HEK293 (cell line): ENCODE data around the gene NECAB3.

Experiments
- GLI2 ChIP-seq: fragments of 450-650 bp; formaldehyde crosslinking; IDR thresholded peaks from 2 replicates; pipeline ENCODE4; 2017; ENCODE audit warnings: missing biosample characterization, missing genetic modification characterization, low read depth, borderline replicate concordance
- OSR2 ChIP-seq: fragments of 450-650 bp; formaldehyde crosslinking; IDR thresholded peaks from 2 replicates; pipeline ENCODE4 v1.5.1; 2016; ENCODE audit warnings: missing biosample characterization, missing genetic modification characterization
- OVOL3 ChIP-seq: fragments of 450-650 bp; formaldehyde crosslinking; IDR thresholded peaks from 2 replicates; pipeline ENCODE4 v1.5.1; 2016; ENCODE audit warnings: missing biosample characterization, missing genetic modification characterization
- PRDM1 ChIP-seq: fragments of 450-650 bp; formaldehyde crosslinking; IDR thresholded peaks from 2 replicates; pipeline ENCODE4; 2016; ENCODE audit warnings: missing biosample characterization, missing genetic modification characterization
- RBAK ChIP-seq: fragments of 450-650 bp; formaldehyde crosslinking; IDR thresholded peaks from 2 replicates; pipeline ENCODE4 v1.5.1; 2016; ENCODE audit warnings: missing biosample characterization, missing genetic modification characterization
- SALL2 ChIP-seq: fragments of 450-650 bp; formaldehyde crosslinking; IDR thresholded peaks from 2 replicates; pipeline ENCODE4 v1.5.0; 2017; ENCODE audit warnings: missing biosample characterization, mild to moderate bottlenecking, missing genetic modification characterization, borderline replicate concordance
- SP2 ChIP-seq: fragments of 450-650 bp; formaldehyde crosslinking; IDR thresholded peaks from 2 replicates; pipeline ENCODE4 v1.5.1; 2016; ENCODE audit warnings: missing biosample characterization, missing genetic modification characterization
- ZEB2 ChIP-seq: fragments of 450-650 bp; formaldehyde crosslinking; IDR thresholded peaks from 2 replicates; pipeline ENCODE4 v1.5.1; 2016; ENCODE audit warnings: missing biosample characterization, missing genetic modification characterization
- ZNF146 ChIP-seq: fragments of 450-650 bp; formaldehyde crosslinking; IDR thresholded peaks from 2 replicates; pipeline ENCODE4 v1.5.1; 2016; ENCODE audit warnings: missing biosample characterization, missing genetic modification characterization
- ZNF184 ChIP-seq: fragments of 450-650 bp; IDR thresholded peaks from 2 replicates; pipeline ENCODE4 v1.5.1; 2018; ENCODE audit warnings: missing biosample characterization, mild to moderate bottlenecking, missing genetic modification characterization
- ZNF19 ChIP-seq: fragments of 450-650 bp; formaldehyde crosslinking; IDR thresholded peaks from 2 replicates; pipeline ENCODE4; 2016; ENCODE audit warnings: missing biosample characterization, missing genetic modification characterization, low read depth
- ZNF223 ChIP-seq: fragments of 450-650 bp; formaldehyde crosslinking; IDR thresholded peaks from 2 replicates; pipeline ENCODE4 v1.5.1; 2016; ENCODE audit warnings: missing biosample characterization, missing genetic modification characterization
- ZNF23 ChIP-seq: fragments of 450-650 bp; formaldehyde crosslinking; IDR thresholded peaks from 2 replicates; pipeline ENCODE4 v1.5.1; 2016; ENCODE audit warnings: missing biosample characterization, missing genetic modification characterization, borderline replicate concordance
- ZNF239 ChIP-seq: fragments of 450-650 bp; formaldehyde crosslinking; IDR thresholded peaks from 2 replicates; pipeline ENCODE4 v1.5.1; 2016; ENCODE audit warnings: missing biosample characterization, missing genetic modification characterization
- ZNF311 ChIP-seq: fragments of 450-650 bp; formaldehyde crosslinking; IDR thresholded peaks from 2 replicates; pipeline ENCODE4 v1.5.1; 2017; ENCODE audit warnings: missing biosample characterization, missing genetic modification characterization, borderline replicate concordance
- ZNF394 ChIP-seq: fragments of 450-650 bp; formaldehyde crosslinking; IDR thresholded peaks from 2 replicates; pipeline ENCODE4 v1.5.1; 2016; ENCODE audit warnings: missing biosample characterization, missing genetic modification characterization, mild to moderate bottlenecking, moderate library complexity, borderline replicate concordance
- ZNF426 ChIP-seq: fragments of 450-650 bp; formaldehyde crosslinking; IDR thresholded peaks from 2 replicates; pipeline ENCODE4 v1.5.1; 2017; ENCODE audit warnings: missing biosample characterization, missing genetic modification characterization, mild to moderate bottlenecking, inconsistent platforms, moderate library complexity
- ZNF510 ChIP-seq: fragments of 450-650 bp; formaldehyde crosslinking; IDR thresholded peaks from 2 replicates; pipeline ENCODE4 v1.5.1; 2018; ENCODE audit warnings: mild to moderate bottlenecking, missing genetic modification characterization, missing biosample characterization; ENCODE audit not compliant: insufficient replicate concordance
- ZNF629 ChIP-seq: fragments of 450-650 bp; formaldehyde crosslinking; IDR thresholded peaks from 2 replicates; pipeline ENCODE4 v1.5.1; 2017; ENCODE audit warnings: missing biosample characterization, missing genetic modification characterization
- ZNF654 ChIP-seq: fragments of 450-650 bp; formaldehyde crosslinking; IDR thresholded peaks from 2 replicates; pipeline ENCODE4 v1.5.1; 2016; ENCODE audit warnings: low read depth, missing biosample characterization, missing genetic modification characterization
- ZNF670 ChIP-seq: fragments of 450-650 bp; formaldehyde crosslinking; IDR thresholded peaks from 2 replicates; pipeline ENCODE4 v1.5.1; 2016; ENCODE audit warnings: missing biosample characterization, missing genetic modification characterization, low read depth
- ZNF701 ChIP-seq: fragments of 450-650 bp; formaldehyde crosslinking; IDR thresholded peaks from 2 replicates; pipeline ENCODE4 v1.5.1; 2016; ENCODE audit warnings: missing biosample characterization, missing genetic modification characterization
- ZNF76 ChIP-seq: fragments of 450-650 bp; formaldehyde crosslinking; IDR thresholded peaks from 2 replicates; pipeline ENCODE4; 2016; ENCODE audit warnings: low read depth, missing biosample characterization, missing genetic modification characterization, borderline replicate concordance
- ZNF768 ChIP-seq: fragments of 450-650 bp; formaldehyde crosslinking; IDR thresholded peaks from 2 replicates; pipeline ENCODE4 v1.5.1; 2018; ENCODE audit warnings: missing biosample characterization, mild to moderate bottlenecking, missing genetic modification characterization
- ZNF785 ChIP-seq: fragments of 450-650 bp; formaldehyde crosslinking; IDR thresholded peaks from 2 replicates; pipeline ENCODE4 v1.5.1; 2016; ENCODE audit warnings: missing biosample characterization, missing genetic modification characterization
- ZSCAN30 ChIP-seq: fragments of 450-650 bp; IDR thresholded peaks from 2 replicates; pipeline ENCODE4 v1.5.1; 2018; ENCODE audit warnings: missing biosample characterization, mild to moderate bottlenecking, missing genetic modification characterization, moderate library complexity
- TF ChIP-seq, protein P1 (sequence below): fragments of 450-650 bp; formaldehyde crosslinking; IDR thresholded peaks from 2 replicates; pipeline ENCODE4 v1.5.1; 2016; ENCODE audit warnings: missing biosample characterization, missing genetic modification characterization
- TF ChIP-seq, protein P2 (sequence below): fragments of 450-650 bp; formaldehyde crosslinking; IDR thresholded peaks from 2 replicates; pipeline ENCODE4 v1.5.1; 2017; ENCODE audit warnings: missing biosample characterization, missing genetic modification characterization
- TF ChIP-seq, protein P3 (sequence below): fragments of 450-650 bp; formaldehyde crosslinking; IDR thresholded peaks from 2 replicates; pipeline ENCODE4 v1.5.1; 2016; ENCODE audit warnings: missing biosample characterization, missing genetic modification characterization
- TF ChIP-seq, protein P4 (sequence below): fragments of 450-650 bp; formaldehyde crosslinking; IDR thresholded peaks from 2 replicates; pipeline ENCODE4 v1.5.1; 2016; ENCODE audit warnings: missing biosample characterization, missing genetic modification characterization
- TF ChIP-seq, protein P5 (sequence below): fragments of 450-650 bp; formaldehyde crosslinking; IDR thresholded peaks from 2 replicates; pipeline ENCODE4 v1.5.1; 2017; ENCODE audit warnings: missing biosample characterization, mild to moderate bottlenecking, missing genetic modification characterization, moderate library complexity

NECAB3 gene

DNA sequence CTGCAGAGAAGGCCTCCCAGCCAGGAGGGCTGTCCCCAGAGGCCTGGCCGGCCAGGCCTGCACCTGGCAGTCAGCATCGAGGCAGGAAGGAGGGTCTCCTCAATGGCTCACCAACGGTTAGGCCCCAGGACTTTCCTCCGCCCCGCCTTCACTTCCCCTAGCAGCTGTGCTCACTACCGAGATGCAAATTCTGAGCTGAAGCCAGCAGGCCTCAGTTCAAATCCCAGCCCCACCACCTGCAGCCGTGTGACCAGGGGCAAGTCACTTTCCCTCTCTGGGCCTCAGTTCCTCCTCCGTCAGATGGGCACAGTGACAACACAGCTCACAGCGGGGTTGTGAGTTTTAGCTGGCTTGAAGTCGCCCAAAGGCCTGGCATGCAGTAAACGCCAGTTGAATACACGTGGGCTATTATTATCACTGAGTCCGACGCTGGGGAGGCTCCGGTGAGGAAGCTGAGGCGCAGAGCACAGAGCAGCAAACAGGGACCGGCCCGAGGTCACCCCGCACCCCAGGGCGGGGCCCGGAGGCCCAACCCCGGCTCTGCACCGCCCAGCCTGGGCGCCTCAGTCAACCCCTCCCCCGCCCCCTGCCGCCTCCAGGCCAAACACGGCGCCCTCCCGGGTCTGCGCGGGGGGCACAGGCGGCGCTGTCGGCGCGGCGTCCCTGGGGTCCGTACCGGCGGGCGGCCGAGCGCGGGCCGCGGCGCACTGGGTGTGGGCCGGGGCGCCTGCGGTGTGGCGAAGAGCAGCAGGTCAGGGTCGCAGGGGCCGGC is 11.3 kb upstream of the NECAB3 start (continued):
- TF ChIP-seq, protein P1, sequence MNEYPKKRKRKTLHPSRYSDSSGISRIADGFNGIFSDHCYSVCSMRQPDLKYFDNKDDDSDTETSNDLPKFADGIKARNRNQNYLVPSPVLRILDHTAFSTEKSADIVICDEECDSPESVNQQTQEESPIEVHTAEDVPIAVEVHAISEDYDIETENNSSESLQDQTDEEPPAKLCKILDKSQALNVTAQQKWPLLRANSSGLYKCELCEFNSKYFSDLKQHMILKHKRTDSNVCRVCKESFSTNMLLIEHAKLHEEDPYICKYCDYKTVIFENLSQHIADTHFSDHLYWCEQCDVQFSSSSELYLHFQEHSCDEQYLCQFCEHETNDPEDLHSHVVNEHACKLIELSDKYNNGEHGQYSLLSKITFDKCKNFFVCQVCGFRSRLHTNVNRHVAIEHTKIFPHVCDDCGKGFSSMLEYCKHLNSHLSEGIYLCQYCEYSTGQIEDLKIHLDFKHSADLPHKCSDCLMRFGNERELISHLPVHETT = no peak
- TF ChIP-seq SP2 (tag by site-specific recombination) (peak; percentile 66), ZNF394 (tag by site-specific recombination) (no peak), ZNF76 (tag by site-specific recombination) (no peak), ZNF184 (tag by site-specific recombination) (no peak), ZNF654 (tag by site-specific recombination) (no peak), ZNF426 (no peak), ZEB2 (tag by site-specific recombination) (no peak), ZNF768 (tag by site-specific recombination) (no peak), ZNF629 (tag by site-specific recombination) (no peak; the same call in 1 of the 2 replicates), ZNF701 (no peak), ZSCAN30 (tag by site-specific recombination) (no peak), ZNF785 (tag by site-specific recombination) (no peak), ZNF510 (tag by site-specific recombination) (no peak), ZNF23 (no peak), ZNF239 (tag by site-specific recombination) (no peak), PRDM1 (tag by site-specific recombination) (peak; percentile 43; the same call in 1 of the 2 replicates), RBAK (tag by site-specific recombination) (no peak), ZNF146 (tag by site-specific recombination) (peak; percentile 17; the same call in 1 of the 2 replicates), OSR2 (tag by site-specific recombination) (no peak), OVOL3 (tag by site-specific recombination) (no peak), ZNF19 (tag by site-specific recombination) (no peak), ZNF311 (tag by site-specific recombination) (no peak), GLI2 (tag by site-specific recombination) (no peak), ZNF223 (no peak), ZNF670 (tag by site-specific recombination) (no peak), SALL2 (tag by site-specific recombination) (no peak)
- TF ChIP-seq, protein P2, sequence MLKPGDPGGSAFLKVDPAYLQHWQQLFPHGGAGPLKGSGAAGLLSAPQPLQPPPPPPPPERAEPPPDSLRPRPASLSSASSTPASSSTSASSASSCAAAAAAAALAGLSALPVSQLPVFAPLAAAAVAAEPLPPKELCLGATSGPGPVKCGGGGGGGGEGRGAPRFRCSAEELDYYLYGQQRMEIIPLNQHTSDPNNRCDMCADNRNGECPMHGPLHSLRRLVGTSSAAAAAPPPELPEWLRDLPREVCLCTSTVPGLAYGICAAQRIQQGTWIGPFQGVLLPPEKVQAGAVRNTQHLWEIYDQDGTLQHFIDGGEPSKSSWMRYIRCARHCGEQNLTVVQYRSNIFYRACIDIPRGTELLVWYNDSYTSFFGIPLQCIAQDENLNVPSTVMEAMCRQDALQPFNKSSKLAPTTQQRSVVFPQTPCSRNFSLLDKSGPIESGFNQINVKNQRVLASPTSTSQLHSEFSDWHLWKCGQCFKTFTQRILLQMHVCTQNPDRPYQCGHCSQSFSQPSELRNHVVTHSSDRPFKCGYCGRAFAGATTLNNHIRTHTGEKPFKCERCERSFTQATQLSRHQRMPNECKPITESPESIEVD = no peak
- TF ChIP-seq, protein P3, sequence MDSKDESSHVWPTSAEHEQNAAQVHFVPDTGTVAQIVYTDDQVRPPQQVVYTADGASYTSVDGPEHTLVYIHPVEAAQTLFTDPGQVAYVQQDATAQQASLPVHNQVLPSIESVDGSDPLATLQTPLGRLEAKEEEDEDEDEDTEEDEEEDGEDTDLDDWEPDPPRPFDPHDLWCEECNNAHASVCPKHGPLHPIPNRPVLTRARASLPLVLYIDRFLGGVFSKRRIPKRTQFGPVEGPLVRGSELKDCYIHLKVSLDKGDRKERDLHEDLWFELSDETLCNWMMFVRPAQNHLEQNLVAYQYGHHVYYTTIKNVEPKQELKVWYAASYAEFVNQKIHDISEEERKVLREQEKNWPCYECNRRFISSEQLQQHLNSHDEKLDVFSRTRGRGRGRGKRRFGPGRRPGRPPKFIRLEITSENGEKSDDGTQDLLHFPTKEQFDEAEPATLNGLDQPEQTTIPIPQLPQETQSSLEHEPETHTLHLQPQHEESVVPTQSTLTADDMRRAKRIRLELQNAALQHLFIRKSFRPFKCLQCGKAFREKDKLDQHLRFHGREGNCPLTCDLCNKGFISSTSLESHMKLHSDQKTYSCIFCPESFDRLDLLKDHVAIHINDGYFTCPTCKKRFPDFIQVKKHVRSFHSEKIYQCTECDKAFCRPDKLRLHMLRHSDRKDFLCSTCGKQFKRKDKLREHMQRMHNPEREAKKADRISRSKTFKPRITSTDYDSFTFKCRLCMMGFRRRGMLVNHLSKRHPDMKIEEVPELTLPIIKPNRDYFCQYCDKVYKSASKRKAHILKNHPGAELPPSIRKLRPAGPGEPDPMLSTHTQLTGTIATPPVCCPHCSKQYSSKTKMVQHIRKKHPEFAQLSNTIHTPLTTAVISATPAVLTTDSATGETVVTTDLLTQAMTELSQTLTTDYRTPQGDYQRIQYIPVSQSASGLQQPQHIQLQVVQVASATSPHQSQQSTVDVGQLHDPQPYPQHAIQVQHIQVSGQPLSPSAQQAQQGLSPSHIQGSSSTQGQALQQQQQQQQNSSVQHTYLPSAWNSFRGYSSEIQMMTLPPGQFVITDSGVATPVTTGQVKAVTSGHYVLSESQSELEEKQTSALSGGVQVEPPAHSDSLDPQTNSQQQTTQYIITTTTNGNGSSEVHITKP (tag by site-specific recombination) = no peak
- TF ChIP-seq, protein P4, sequence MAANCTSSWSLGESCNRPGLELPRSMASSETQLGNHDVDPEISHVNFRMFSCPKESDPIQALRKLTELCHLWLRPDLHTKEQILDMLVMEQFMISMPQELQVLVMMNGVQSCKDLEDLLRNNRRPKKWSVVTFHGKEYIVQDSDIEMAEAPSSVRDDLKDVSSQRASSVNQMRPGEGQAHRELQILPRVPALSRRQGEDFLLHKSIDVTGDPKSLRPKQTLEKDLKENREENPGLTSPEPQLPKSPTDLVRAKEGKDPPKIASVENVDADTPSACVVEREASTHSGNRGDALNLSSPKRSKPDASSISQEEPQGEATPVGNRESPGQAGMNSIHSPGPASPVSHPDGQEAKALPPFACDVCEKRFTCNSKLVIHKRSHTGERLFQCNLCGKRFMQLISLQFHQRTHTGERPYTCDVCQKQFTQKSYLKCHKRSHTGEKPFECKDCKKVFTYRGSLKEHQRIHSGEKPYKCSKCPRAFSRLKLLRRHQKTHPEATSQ = no peak
- TF ChIP-seq, protein P5, sequence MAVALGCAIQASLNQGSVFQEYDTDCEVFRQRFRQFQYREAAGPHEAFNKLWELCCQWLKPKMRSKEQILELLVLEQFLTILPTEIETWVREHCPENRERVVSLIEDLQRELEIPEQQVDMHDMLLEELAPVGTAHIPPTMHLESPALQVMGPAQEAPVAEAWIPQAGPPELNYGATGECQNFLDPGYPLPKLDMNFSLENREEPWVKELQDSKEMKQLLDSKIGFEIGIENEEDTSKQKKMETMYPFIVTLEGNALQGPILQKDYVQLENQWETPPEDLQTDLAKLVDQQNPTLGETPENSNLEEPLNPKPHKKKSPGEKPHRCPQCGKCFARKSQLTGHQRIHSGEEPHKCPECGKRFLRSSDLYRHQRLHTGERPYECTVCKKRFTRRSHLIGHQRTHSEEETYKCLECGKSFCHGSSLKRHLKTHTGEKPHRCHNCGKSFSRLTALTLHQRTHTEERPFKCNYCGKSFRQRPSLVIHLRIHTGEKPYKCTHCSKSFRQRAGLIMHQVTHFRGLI = peak; percentile 56; the same call in 1 of the 2 replicates
